ENCODE data around the gene C1QTNF6.

Gene C1QTNF6

GRCh38 chr22:37144180-37144554 is 43.9 kb downstream of the C1QTNF6 start:
- DNase-seq (ENCODE audit: low read depth, low spot score) = no peak
- H3K4me3 ChIP-seq (ENCODE audit: low read depth, low read length) = no peak overlapping the region
- TF ChIP-seq CTCF (IDR thresholded peaks at IDR 0.05; ENCODE audit: insufficient read depth, low read length, missing control alignments) = no peak
- POLR2A ChIA-PET = no interaction called here
- CTCF ChIA-PET = interaction anchor here (1.1 kb wide), 1 partner anchor 22 kb away, joined by 4 read pairs; no protein-coding TSS in a partner anchor

GRCh38 chr22:37141971-37142370 is 46.1 kb downstream of the C1QTNF6 start:
- DNase-seq (ENCODE audit: low read depth, low spot score) = no peak
- CTCF ChIA-PET = interaction anchor here (1.3 to 1.4 kb wide), 2 partner anchors 23 to 61 kb away, joined by 3 read pairs; no protein-coding TSS in a partner anchor
- H3K4me3 ChIP-seq (ENCODE audit: low read depth, low read length) = no peak overlapping the region
- TF ChIP-seq CTCF (IDR thresholded peaks at IDR 0.05; ENCODE audit: insufficient read depth, low read length, missing control alignments) = no peak
- POLR2A ChIA-PET = interaction anchor here (0.6 kb wide), 1 partner anchor 132 kb away, joined by 3 read pairs; no protein-coding TSS in a partner anchor

GRCh38 chr22:37141476-37141875 is 46.6 kb downstream of the C1QTNF6 start:
- DNase-seq (ENCODE audit: low read depth, low spot score) = no peak
- ChIA-PET CTCF (interaction anchor here (1.3 to 1.4 kb wide), 2 partner anchors 24 to 61 kb away, joined by 3 read pairs; no protein-coding TSS in a partner anchor), POLR2A (interaction anchor here (0.6 kb wide), 1 partner anchor 132 kb away, joined by 3 read pairs; no protein-coding TSS in a partner anchor)
- no peak for TF ChIP-seq CTCF (IDR thresholded peaks at IDR 0.05; ENCODE audit: insufficient read depth, low read length, missing control alignments)
- no peak overlapping the region for H3K4me3 ChIP-seq (ENCODE audit: low read depth, low read length)

GRCh38 chr22:37140686-37141323 is 47.2 kb downstream of the C1QTNF6 start:
- TF ChIP-seq CTCF (IDR thresholded peaks at IDR 0.05; ENCODE audit: insufficient read depth, low read length, missing control alignments) = no peak
- H3K4me3 ChIP-seq (ENCODE audit: low read depth, low read length) = no peak overlapping the region
- CTCF ChIA-PET = interaction anchor here (0.8 to 1.3 kb wide), 3 partner anchors 24 to 95 kb away, joined by 3 read pairs; no protein-coding TSS in a partner anchor
- DNase-seq (ENCODE audit: low read depth, low spot score) = no peak
- POLR2A ChIA-PET = no interaction called here

- CTCF ChIA-PET = interaction anchor here (0.6 to 1.0 kb wide), 4 partner anchors 26 to 121 kb away, joined by 3 read pairs; no protein-coding TSS in a partner anchor
- POLR2A ChIA-PET = no interaction called here
- no peak overlapping the region for H3K4me3 ChIP-seq (ENCODE audit: low read depth, low read length)
- DNase-seq (ENCODE audit: low read depth, low spot score) = no peak
- no peak for TF ChIP-seq CTCF (IDR thresholded peaks at IDR 0.05; ENCODE audit: insufficient read depth, low read length, missing control alignments)
These were observed 48.3 kb downstream of the C1QTNF6 start for GRCh38 chr22:37139762-37140161.

- CTCF ChIA-PET = interaction anchor here (0.6 to 1.0 kb wide), 3 partner anchors 26 to 121 kb away, joined by 3 read pairs; no protein-coding TSS in a partner anchor
- H3K4me3 ChIP-seq (ENCODE audit: low read depth, low read length) = no peak overlapping the region
- no peak for DNase-seq (ENCODE audit: low read depth, low spot score)
- TF ChIP-seq CTCF (IDR thresholded peaks at IDR 0.05; ENCODE audit: insufficient read depth, low read length, missing control alignments) = no peak
- POLR2A ChIA-PET = no interaction called here
These were observed 49.0 kb downstream of the C1QTNF6 start for GRCh38 chr22:37138849-37139561.

All from AG04449 (cell line).